T-helper 2 cell (primary cell): ENCODE results near the gene ST7.

Source experiments
- DNase-seq, 5 experiments: peaks; one replicate each; pipeline versions ENCODE4 v3.0.0 to v3.0.0-alpha.2; 2012 to 2022

The ST7 gene

GRCh38 chr7:117164620-117165019, 211.3 kb downstream of the ST7 start:
- DNase-seq: no peak

- no peak for DNase-seq
These were observed 212.4 kb downstream of the ST7 start for GRCh38 chr7:117165656-117166055.

- no peak for DNase-seq
These were observed 216.6 kb downstream of the ST7 start for GRCh38 chr7:117169907-117170306.

GRCh38 chr7:117171106-117171505, 217.8 kb downstream of the ST7 start:
- no peak for DNase-seq

- DNase-seq: no peak
These were observed 219.0 kb downstream of the ST7 start for GRCh38 chr7:117172283-117172682.

- DNase-seq: no peak
These were observed 219.9 kb downstream of the ST7 start for GRCh38 chr7:117173035-117173770.

GRCh38 chr7:117176206-117176605, 222.9 kb downstream of the ST7 start:
- no peak for DNase-seq

GRCh38 chr7:117178600-117178999, 225.3 kb downstream of the ST7 start:
- DNase-seq: no peak

- DNase-seq: no peak
These were observed 226.4 kb downstream of the ST7 start for GRCh38 chr7:117179701-117180100.

- no peak for DNase-seq
These were observed 230.4 kb downstream of the ST7 start for GRCh38 chr7:117183729-117184128.

- no peak for DNase-seq
These were observed 231.1 kb downstream of the ST7 start for GRCh38 chr7:117184367-117184766.

GRCh38 chr7:117185124-117185523, 231.8 kb downstream of the ST7 start:
- DNase-seq: no peak

- no peak for DNase-seq
These were observed 233.1 kb downstream of the ST7 start for GRCh38 chr7:117186218-117187010.

- peak in 1 of 5 experiments; percentile 8 for DNase-seq
These were observed 235.1 kb downstream of the ST7 start for GRCh38 chr7:117188376-117188775.

GRCh38 chr7:117188949-117189592, 235.8 kb downstream of the ST7 start:
- no peak for DNase-seq

GRCh38 chr7:117190104-117190503, 236.8 kb downstream of the ST7 start:
- no peak for DNase-seq

GRCh38 chr7:117190746-117191435, 237.6 kb downstream of the ST7 start:
- DNase-seq: no peak

- no peak for DNase-seq
These were observed 238.8 kb downstream of the ST7 start for GRCh38 chr7:117192108-117192507.

GRCh38 chr7:117193564-117193963, 240.3 kb downstream of the ST7 start:
- no peak for DNase-seq

- DNase-seq: no peak
These were observed 241.1 kb downstream of the ST7 start for GRCh38 chr7:117194445-117194844.

- no peak for DNase-seq
These were observed 242.2 kb downstream of the ST7 start for GRCh38 chr7:117195361-117196029.

- DNase-seq: no peak
These were observed 246.8 kb downstream of the ST7 start for GRCh38 chr7:117200132-117200531.
